H1 (cell line): Measurements from ENCODE around the gene RER1. TPM values are rescaled to one million over a fixed set of nuclear protein-coding genes. Genes with fewer than 3 reads are reported as not detected.

Experiments used
- CTCF ChIA-PET: fragments of 300-600 bp; sonication (Branson Sonifier 250); formaldehyde crosslinking; loops from one replicate; lab custom pipeline; 2021; ENCODE audit not compliant: partially characterized antibody; lab: Charles Lee
- POLR2A ChIA-PET: fragments of 300-600 bp; sonication (Branson Sonifier 250); formaldehyde crosslinking; loops from one replicate; lab custom pipeline; 2021; ENCODE audit warnings: inconsistent platforms; ENCODE audit not compliant: partially characterized antibody; lab: Charles Lee
- DNase-seq, 2 experiments: peaks; one replicate each; pipeline versions ENCODE4 v3.0.0 to v3.0.0-alpha.2; 2010 to 2022; ENCODE audit warnings: low spot score in 2 of 2, low read depth in 1 of 2, mixed read lengths in 1 of 2
- FAIRE-seq: peaks from 2 replicates; lab custom pipeline; 2011; peaks lifted over from hg19 to GRCh38; lab: Jason Lieb, UNC
- H2AFZ ChIP-seq: 2 replicates; pipeline ENCODE4 v1.8.1; 2012; ENCODE audit warnings: low read length, inconsistent platforms
- H2AK5ac ChIP-seq: 2 replicates; pipeline ENCODE4 v1.6.1; 2013; ENCODE audit warnings: low read depth, low read length
- H2BK120ac ChIP-seq: replicated peaks from 2 replicates; pipeline ENCODE3; 2013; ENCODE audit warnings: low read depth, low read length, inconsistent platforms
- H2BK12ac ChIP-seq: 2 replicates; pipeline ENCODE4 v1.6.1; 2013; ENCODE audit warnings: low read depth, low read length
- H2BK15ac ChIP-seq: 2 replicates; pipeline ENCODE4 v1.6.1; 2013; ENCODE audit warnings: low read length
- H2BK20ac ChIP-seq: 2 replicates; pipeline ENCODE4 v1.6.1; 2013; ENCODE audit warnings: low read length
- H2BK5ac ChIP-seq: 2 replicates; pipeline ENCODE4 v1.6.1; 2013; ENCODE audit warnings: low read depth, low read length
- H3K14ac ChIP-seq: 2 replicates; pipeline ENCODE4 v1.6.1; 2013; ENCODE audit warnings: inconsistent platforms; ENCODE audit not compliant: insufficient read length
- H3K18ac ChIP-seq: 2 replicates; pipeline ENCODE4 v1.6.1; 2013; ENCODE audit warnings: low read length; ENCODE audit errors: extremely low read depth
- H3K23ac ChIP-seq: 2 replicates; pipeline ENCODE4 v1.6.1; 2013; ENCODE audit warnings: inconsistent platforms; ENCODE audit not compliant: insufficient read length
- H3K23me2 ChIP-seq: 2 replicates; pipeline ENCODE4 v1.6.1; 2013; ENCODE audit warnings: low read depth, low read length
- H3K27ac ChIP-seq: 2 replicates; pipeline ENCODE4 v1.6.1; 2011; ENCODE audit warnings: low read depth, low read length, inconsistent platforms
- H3K27me3 ChIP-seq, 4 experiments: replicated peaks in 1 of 4; 1 replicate in 1 of 4; 2 replicates in 3 of 4; pipeline versions ENCODE4 v1.6.1 to v1.8.1; 2011 to 2013; ENCODE audit warnings: low read length in 3 of 4, mild to moderate bottlenecking in 3 of 4, inconsistent platforms in 2 of 4, mixed read lengths in 2 of 4, moderate library complexity in 1 of 4; ENCODE audit not compliant: control insufficient read depth in 3 of 4, insufficient read depth in 3 of 4; ENCODE audit errors: extremely low read depth in 1 of 4
- H3K36me3 ChIP-seq, 4 experiments: 2 replicates each; pipeline versions ENCODE4 v1.6.1 to v1.8.1; 2011 to 2013; ENCODE audit warnings: mild to moderate bottlenecking in 4 of 4, low read length in 3 of 4, moderate library complexity in 2 of 4, control low read depth in 1 of 4, inconsistent platforms in 1 of 4; ENCODE audit not compliant: insufficient read depth in 4 of 4, control insufficient read depth in 2 of 4
- H3K4ac ChIP-seq: replicated peaks from 2 replicates; pipeline ENCODE3; 2013; ENCODE audit warnings: low read length, low read depth, mixed read lengths, inconsistent platforms; ENCODE audit not compliant: insufficient read length
- H3K4me1 ChIP-seq, 4 experiments: replicated peaks in 1 of 4; 1 replicate in 1 of 4; 2 replicates in 3 of 4; pipeline versions ENCODE4 v1.6.1 to v1.8.1; 2011 to 2013; ENCODE audit warnings: low read length in 3 of 4, inconsistent platforms in 2 of 4, mixed read lengths in 1 of 4; ENCODE audit not compliant: insufficient read depth in 4 of 4, control insufficient read depth in 3 of 4
- H3K4me2 ChIP-seq, 2 experiments: 2 replicates each; pipeline versions ENCODE4 v1.6.1 to v1.8.1; 2011 to 2013; ENCODE audit warnings: low read depth in 2 of 2, low read length in 2 of 2, control low read depth in 1 of 2, inconsistent platforms in 1 of 2, mild to moderate bottlenecking in 1 of 2; ENCODE audit not compliant: insufficient read depth in 1 of 2
- H3K4me3 ChIP-seq, 4 experiments: fragments of 200-600, 300-600 bp in 1 of 4; sonication (generic), shearing (Covaris generic), sonication (Bioruptor Twin) in 1 of 4; 2 replicates each; pipeline versions ENCODE4 v1.5.1 to v1.8.1; 2011 to 2016; ENCODE audit warnings: low read length in 4 of 4, low read depth in 3 of 4, control low read depth in 2 of 4, inconsistent platforms in 2 of 4, mild to moderate bottlenecking in 2 of 4, mixed read lengths in 1 of 4, moderate library complexity in 1 of 4; ENCODE audit not compliant: insufficient read depth in 2 of 4; ENCODE audit errors: extremely low read depth in 1 of 4
- H3K56ac ChIP-seq: replicated peaks from 2 replicates; pipeline ENCODE3; 2013; ENCODE audit warnings: low read depth, mild to moderate bottlenecking, mixed read lengths, low read length, inconsistent platforms; ENCODE audit not compliant: insufficient read length
- H3K79me1 ChIP-seq: 2 replicates; pipeline ENCODE4 v1.6.1; 2013; ENCODE audit warnings: low read depth, low read length, control low read depth
- H3K79me2 ChIP-seq, 2 experiments: 2 replicates each; pipeline versions ENCODE4 v1.6.1 to v1.8.1; 2012 to 2013; ENCODE audit warnings: low read length in 2 of 2, mild to moderate bottlenecking in 2 of 2, inconsistent platforms in 1 of 2; ENCODE audit not compliant: insufficient read depth in 2 of 2, control insufficient read depth in 1 of 2
- H3K9ac ChIP-seq, 4 experiments: replicated peaks in 1 of 4; 1 replicate in 1 of 4; 2 replicates in 3 of 4; pipeline versions ENCODE4 v1.6.1 to v1.8.1; 2011 to 2013; ENCODE audit warnings: low read depth in 3 of 4, low read length in 3 of 4, control low read depth in 2 of 4, mild to moderate bottlenecking in 2 of 4, moderate library complexity in 2 of 4, inconsistent platforms in 1 of 4; ENCODE audit errors: extremely low read depth in 1 of 4
- H3K9me3 ChIP-seq, 2 experiments: 2 replicates each; pipeline versions ENCODE4 v1.6.1 to v1.8.1; 2012 to 2013; ENCODE audit warnings: mild to moderate bottlenecking in 2 of 2, moderate library complexity in 2 of 2, control low read depth in 1 of 2, inconsistent platforms in 1 of 2, low read depth in 1 of 2, low read length in 1 of 2, mixed read lengths in 1 of 2; ENCODE audit not compliant: insufficient read depth in 2 of 2
- H4K20me1 ChIP-seq, 2 experiments: replicated peaks in 1 of 2; 2 replicates each; pipeline versions ENCODE3 to v1.8.1; 2011 to 2013; ENCODE audit warnings: inconsistent platforms in 2 of 2, low read length in 2 of 2, mild to moderate bottlenecking in 1 of 2; ENCODE audit not compliant: insufficient read depth in 2 of 2, control insufficient read depth in 1 of 2
- H4K5ac ChIP-seq: 2 replicates; pipeline ENCODE4 v1.6.1; 2013; ENCODE audit warnings: low read length, low read depth, mixed read lengths, inconsistent platforms; ENCODE audit not compliant: insufficient read length
- H4K8ac ChIP-seq: 2 replicates; pipeline ENCODE4 v1.8.0; 2013; ENCODE audit warnings: mild to moderate bottlenecking, moderate library complexity, low read length, inconsistent platforms; ENCODE audit not compliant: insufficient read depth; ENCODE audit errors: extremely low read depth
- H4K91ac ChIP-seq: replicated peaks from 2 replicates; pipeline ENCODE3; 2013; ENCODE audit warnings: low read length, mixed read lengths, inconsistent platforms; ENCODE audit not compliant: insufficient read length
- ASH2L ChIP-seq: fragments of 200-600, 300-600 bp; sonication (generic); IDR thresholded peaks from one replicate; pipeline ENCODE4 v1.7.1; 2017; ENCODE audit warnings: low read length
- ATF2 ChIP-seq: IDR thresholded peaks from 2 replicates; pipeline ENCODE4 v1.6.1; 2012; ENCODE audit warnings: low read length, inconsistent platforms
- POU5F1 ChIP-seq: IDR thresholded peaks from 2 replicates; pipeline ENCODE4 v1.6.1; 2011; ENCODE audit warnings: low read depth, mild to moderate bottlenecking, low read length, moderate library complexity
- WGBS, 2 experiments: shearing (Covaris generic) in 1 of 2; methylation state at CpG; one replicate each; pipeline versions ENCODE4 v1.1.6 to v1.1.7; 2013 to 2015; ENCODE audit warnings: low lambda C conversion rate in 2 of 2, mixed read lengths in 2 of 2, inconsistent platforms in 1 of 2, low coverage in 1 of 2, missing lambda C conversion rate in 1 of 2; ENCODE audit not compliant: insufficient replicate concordance in 2 of 2, insufficient coverage in 1 of 2, insufficient read length in 1 of 2; ENCODE audit errors: extremely low coverage in 1 of 2, missing lambda C conversion rate in 1 of 2; 5-methylcytosine and 5-hydroxymethylcytosine counted together
- polyA plus RNA-seq, 7 experiments: library from polyadenylated mRNA; depleted of rRNA in 3 of 7; stranded (reverse) in 5 of 7; unstranded in 2 of 7; fragments of >200 nt in 5 of 7; fragments of 200-250 nt in 2 of 7; gene quantifications; 1 replicate in 5 of 7; 2 replicates in 1 of 7; 4 replicates in 1 of 7; pipeline versions ENCODE4 v1.2.1 to v1.2.3, GENCODE V29; 2011 to 2013; ENCODE audit warnings: missing spikeins in 2 of 7, mixed read lengths in 2 of 7
- total RNA-seq: library from RNA; stranded (reverse); fragmentation: NEBNext Ultra II Directional; extraction: Animal tissue kit (Norgen Biotek cat#: 25700); gene quantifications from 2 replicates; pipeline ENCODE4 v1.2.1, GENCODE V29; 2021

Gene RER1
- total and polyA plus RNA-seq, 2 of the 8 experiments (the other 6 are each of a cell fraction or from before 2014, with no cell fraction given), result 102 to 134 TPM

DNA sequence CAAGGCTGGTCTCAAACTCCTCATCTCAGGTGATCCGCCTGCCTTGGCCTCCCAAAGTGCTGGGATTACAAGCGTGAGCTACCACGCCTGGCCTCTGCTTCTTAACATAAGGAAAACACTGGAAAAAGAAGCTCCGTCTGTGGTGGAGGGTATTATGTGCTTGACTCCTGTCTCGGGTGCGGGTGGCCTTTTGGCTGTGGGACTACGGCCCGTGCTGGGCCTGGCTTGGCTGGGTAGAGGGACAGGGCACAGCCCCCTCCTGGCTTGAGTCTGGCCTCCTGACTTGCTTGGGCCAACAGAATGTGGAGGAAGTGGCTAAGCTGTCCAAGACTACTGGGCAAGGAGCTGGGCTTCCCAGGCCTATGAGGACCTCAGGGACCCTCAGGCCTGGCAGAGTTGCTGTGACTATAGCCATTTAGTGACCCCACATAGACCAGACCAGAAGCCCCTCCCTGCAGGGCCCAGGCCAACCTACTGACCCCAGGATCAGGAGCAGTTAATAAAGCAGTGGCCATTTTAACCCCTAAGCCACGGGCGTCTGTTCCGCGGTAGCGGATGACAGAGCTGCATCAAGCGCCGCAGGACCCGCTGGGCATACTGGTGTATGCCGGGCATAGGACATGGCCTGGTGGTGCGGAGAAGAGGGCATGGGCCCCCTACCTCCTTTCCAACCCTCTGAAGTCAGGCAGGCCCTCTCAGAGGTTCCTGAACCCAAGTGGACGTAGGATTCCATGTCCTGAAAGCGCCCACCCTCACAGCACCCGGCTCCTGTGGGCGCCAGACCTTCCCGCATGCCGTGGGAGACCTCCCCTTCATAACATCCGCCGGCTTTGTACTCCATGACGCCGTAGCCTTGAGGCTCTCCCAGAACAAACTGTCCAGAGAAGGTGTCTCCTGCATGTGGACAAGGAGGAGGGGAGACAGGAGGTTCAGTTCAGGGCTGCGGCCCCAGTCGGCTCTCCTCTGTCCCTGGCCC lies 4.7 kb upstream of the RER1 start:
- Histone ChIP-seq H2BK120ac (no peak overlapping the region), H4K5ac (no peak overlapping the region), H2AK5ac (no peak overlapping the region), H2BK20ac (no peak overlapping the region), H3K4me3 (no peak overlapping the region), H2AFZ (no peak overlapping the region), H3K23me2 (peaks cover 3% of the 10 kb centered on the region; the same call in 1 of the 2 replicates), H3K36me3 (no peaks in the 10 kb centered on the region; a peak in 1 of 8 replicates), H3K9me3 (no peaks in the 10 kb centered on the region), H3K79me2 (peaks cover 0 to 4% of the 10 kb centered on the region in 2 experiments; a peak in 1 of 4 replicates), H3K79me1 (no peaks in the 10 kb centered on the region; the same call in 1 of the 2 replicates), H3K4ac (no peak overlapping the region), H3K27ac (no peak overlapping the region), H3K4me2 (no peak overlapping the region), H4K91ac (no peak overlapping the region), H2BK15ac (no peak overlapping the region), H3K27me3 (no peaks in the 10 kb centered on the region), H3K18ac (no peak overlapping the region), H3K14ac (no peak overlapping the region), H2BK12ac (no peak overlapping the region), H3K23ac (no peak overlapping the region), H3K56ac (no peak overlapping the region), H3K9ac (no peak overlapping the region), H4K8ac (no peak overlapping the region; the same call in 1 of the 2 replicates), H2BK5ac (no peak overlapping the region), H4K20me1 (peaks cover 0 to 4% of the 10 kb centered on the region in 2 experiments), H3K4me1 (peaks cover 0 to 3% (median 2%) of the 10 kb centered on the region in 4 experiments; a peak in 2 of 7 replicates)
- FAIRE-seq (no peak), DNase-seq (no peak)
- POLR2A ChIA-PET, result interaction anchor here (0.6 to 1.9 kb wide), 3 partner anchors 7 to 13 kb away, joined by 3 to 6 read pairs (median 4); no protein-coding TSS in a partner anchor
- 91% methylated on average over 30 of the region's 30 CpGs; no CpG with 5 or more reads in 1 of the 2 experiments for WGBS, 2 experiments
- CTCF ChIA-PET, result interaction anchor here (1.2 to 1.5 kb wide), 2 partner anchors 12 to 35 kb away, joined by 3 to 5 read pairs; no protein-coding TSS in a partner anchor
- no peak for TF ChIP-seq ASH2L
- TF ChIP-seq POU5F1, result no peak
- TF ChIP-seq ATF2, result no peak
